ENCODE results near the gene ELAPOR2.

ELAPOR2 gene

GRCh38 chr7:87094322-87094721 is 34.9 kb upstream of the ELAPOR2 start:
- no peak for DNase-seq (ENCODE audit: extremely low read depth, low read depth)
- no peak overlapping the region for H3K4me3 ChIP-seq (replicated peaks; ENCODE audit: low read depth, low read length)
- TF ChIP-seq, protein P1, sequence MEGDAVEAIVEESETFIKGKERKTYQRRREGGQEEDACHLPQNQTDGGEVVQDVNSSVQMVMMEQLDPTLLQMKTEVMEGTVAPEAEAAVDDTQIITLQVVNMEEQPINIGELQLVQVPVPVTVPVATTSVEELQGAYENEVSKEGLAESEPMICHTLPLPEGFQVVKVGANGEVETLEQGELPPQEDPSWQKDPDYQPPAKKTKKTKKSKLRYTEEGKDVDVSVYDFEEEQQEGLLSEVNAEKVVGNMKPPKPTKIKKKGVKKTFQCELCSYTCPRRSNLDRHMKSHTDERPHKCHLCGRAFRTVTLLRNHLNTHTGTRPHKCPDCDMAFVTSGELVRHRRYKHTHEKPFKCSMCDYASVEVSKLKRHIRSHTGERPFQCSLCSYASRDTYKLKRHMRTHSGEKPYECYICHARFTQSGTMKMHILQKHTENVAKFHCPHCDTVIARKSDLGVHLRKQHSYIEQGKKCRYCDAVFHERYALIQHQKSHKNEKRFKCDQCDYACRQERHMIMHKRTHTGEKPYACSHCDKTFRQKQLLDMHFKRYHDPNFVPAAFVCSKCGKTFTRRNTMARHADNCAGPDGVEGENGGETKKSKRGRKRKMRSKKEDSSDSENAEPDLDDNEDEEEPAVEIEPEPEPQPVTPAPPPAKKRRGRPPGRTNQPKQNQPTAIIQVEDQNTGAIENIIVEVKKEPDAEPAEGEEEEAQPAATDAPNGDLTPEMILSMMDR (IDR thresholded peaks at IDR 0.05; ENCODE audit: low read depth, low read length, missing control alignments): no peak

- TF ChIP-seq, protein P1 (IDR thresholded peaks at IDR 0.05; ENCODE audit: low read depth, low read length, missing control alignments): no peak
- DNase-seq (ENCODE audit: extremely low read depth, low read depth): no peak
- no peak overlapping the region for H3K4me3 ChIP-seq (replicated peaks; ENCODE audit: low read depth, low read length)
These were observed 33.2 kb upstream of the ELAPOR2 start for GRCh38 chr7:87092568-87093091.

GRCh38 chr7:87091487-87092066 is 32.1 kb upstream of the ELAPOR2 start:
- TF ChIP-seq, protein P1 (IDR thresholded peaks at IDR 0.05; ENCODE audit: low read depth, low read length, missing control alignments): no peak
- H3K4me3 ChIP-seq (replicated peaks; ENCODE audit: low read depth, low read length): no peak overlapping the region
- no peak for DNase-seq (ENCODE audit: extremely low read depth, low read depth)

DNA sequence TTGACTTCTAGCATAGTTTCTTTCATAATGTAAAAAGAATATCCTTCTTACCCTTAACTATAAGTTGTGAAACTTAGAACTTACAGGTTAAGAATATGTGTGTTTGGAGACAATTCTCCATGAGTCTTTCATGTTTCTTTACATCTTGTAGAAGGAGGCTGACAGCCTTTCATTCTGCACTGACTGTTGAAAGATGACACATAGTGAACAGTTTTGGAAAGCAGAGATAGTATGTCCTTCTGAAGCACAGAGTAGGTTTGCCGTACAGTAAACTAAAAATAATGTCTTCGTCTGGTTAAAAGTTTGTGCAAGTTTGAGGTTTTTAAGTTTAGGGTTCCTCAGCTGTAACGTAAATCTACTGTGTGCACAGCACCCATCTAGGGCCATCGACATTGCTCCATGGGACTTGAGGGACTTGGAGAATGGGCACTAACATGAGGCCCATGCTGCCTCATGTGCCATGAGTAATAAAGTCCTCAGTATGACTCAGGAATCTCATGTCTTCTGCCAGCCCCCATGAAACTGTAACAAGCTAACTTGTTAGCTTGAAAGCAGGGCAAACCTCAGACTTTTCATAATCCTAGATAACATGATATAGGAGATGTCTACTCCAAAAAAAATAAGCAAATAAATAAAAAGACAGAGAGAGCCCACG is 24.5 kb upstream of the ELAPOR2 start:
- TF ChIP-seq, protein P1 (IDR thresholded peaks at IDR 0.05; ENCODE audit: low read depth, low read length, missing control alignments): no peak

DNA sequence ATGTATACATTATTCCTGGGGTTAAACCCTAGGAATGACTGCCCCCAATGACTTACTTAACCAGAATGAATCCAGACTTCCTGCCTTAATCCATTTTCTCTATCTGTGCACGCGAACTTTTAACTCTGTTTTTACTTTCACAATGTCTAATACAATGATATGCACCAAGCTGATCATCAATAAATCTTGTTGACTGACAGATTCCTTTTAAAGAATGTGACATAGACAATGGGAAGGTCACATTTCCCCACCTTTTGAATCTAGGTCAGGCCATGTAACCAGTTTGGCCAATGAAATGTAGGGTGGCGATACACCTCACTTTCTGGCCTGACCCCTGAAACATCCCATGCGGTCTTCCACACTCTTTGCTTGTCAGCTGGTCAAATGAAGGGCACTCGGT is 23.2 kb upstream of the ELAPOR2 start:
- TF ChIP-seq, protein P1 (IDR thresholded peaks at IDR 0.05; ENCODE audit: low read depth, low read length, missing control alignments): no peak
- no peak overlapping the region for H3K4me3 ChIP-seq (replicated peaks; ENCODE audit: low read depth, low read length)
- no peak for DNase-seq (ENCODE audit: extremely low read depth, low read depth)

More for the DNA sequence above, 24.5 kb upstream of the ELAPOR2 start:
- no peak overlapping the region for H3K4me3 ChIP-seq (replicated peaks; ENCODE audit: low read depth, low read length)
- no peak for DNase-seq (ENCODE audit: extremely low read depth, low read depth)

DNA sequence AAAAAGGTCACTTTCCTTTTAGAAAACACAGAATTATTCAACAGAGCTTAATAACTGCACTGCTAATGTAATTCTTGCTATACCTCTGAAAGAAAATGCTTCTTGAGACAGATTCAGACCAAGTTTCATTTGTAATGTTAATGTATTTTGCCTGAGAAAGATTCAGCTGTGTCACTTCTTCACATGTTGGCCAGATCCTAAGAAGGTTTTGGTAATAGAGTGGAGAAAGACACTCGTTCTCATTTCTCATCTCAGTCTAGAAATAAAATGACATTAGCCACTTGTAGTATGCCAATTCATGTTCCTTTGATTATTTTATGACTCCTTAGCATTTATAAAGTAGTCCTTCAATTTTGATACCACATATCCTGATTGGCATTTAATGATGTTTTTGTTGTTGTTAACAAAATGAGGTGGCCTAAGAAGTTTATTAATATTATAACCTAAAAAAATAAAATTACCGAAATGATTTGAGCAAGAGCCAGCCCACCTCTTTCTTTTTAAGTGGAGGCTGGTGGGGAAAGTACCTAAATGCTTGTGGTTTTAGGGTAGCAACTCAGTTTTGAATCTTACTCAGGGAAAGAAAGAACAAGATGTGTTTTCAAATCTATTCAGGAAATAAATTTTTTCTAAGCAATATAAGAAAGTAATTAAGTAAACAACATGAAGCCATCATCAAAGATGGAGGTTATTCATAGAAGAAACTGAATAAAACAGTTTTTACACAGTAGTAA is 16.4 kb upstream of the ELAPOR2 start:
- no peak overlapping the region for H3K4me3 ChIP-seq (replicated peaks; ENCODE audit: low read depth, low read length)
- TF ChIP-seq, protein P1 (IDR thresholded peaks at IDR 0.05; ENCODE audit: low read depth, low read length, missing control alignments): no peak
- DNase-seq (ENCODE audit: extremely low read depth, low read depth): no peak

All from HFF-Myc (cell line).